AG10803 (cell line): ENCODE data around the gene CASZ1.

Experiments used
- DNase-seq: peaks from one replicate; pipeline ENCODE4 v3.0.0; 2010; ENCODE audit warnings: low read depth
- H3K4me3 ChIP-seq: 2 replicates; pipeline ENCODE4 v1.5.1; 2011; ENCODE audit warnings: mild to moderate bottlenecking, low read length, control low read depth
- CTCF ChIP-seq: conservative IDR thresholded peaks from 2 replicates; pipeline ENCODE4 v1.5.1; 2011; ENCODE audit warnings: mild to moderate bottlenecking, low read length, control low read depth, inconsistent platforms

The CASZ1 gene

DNA sequence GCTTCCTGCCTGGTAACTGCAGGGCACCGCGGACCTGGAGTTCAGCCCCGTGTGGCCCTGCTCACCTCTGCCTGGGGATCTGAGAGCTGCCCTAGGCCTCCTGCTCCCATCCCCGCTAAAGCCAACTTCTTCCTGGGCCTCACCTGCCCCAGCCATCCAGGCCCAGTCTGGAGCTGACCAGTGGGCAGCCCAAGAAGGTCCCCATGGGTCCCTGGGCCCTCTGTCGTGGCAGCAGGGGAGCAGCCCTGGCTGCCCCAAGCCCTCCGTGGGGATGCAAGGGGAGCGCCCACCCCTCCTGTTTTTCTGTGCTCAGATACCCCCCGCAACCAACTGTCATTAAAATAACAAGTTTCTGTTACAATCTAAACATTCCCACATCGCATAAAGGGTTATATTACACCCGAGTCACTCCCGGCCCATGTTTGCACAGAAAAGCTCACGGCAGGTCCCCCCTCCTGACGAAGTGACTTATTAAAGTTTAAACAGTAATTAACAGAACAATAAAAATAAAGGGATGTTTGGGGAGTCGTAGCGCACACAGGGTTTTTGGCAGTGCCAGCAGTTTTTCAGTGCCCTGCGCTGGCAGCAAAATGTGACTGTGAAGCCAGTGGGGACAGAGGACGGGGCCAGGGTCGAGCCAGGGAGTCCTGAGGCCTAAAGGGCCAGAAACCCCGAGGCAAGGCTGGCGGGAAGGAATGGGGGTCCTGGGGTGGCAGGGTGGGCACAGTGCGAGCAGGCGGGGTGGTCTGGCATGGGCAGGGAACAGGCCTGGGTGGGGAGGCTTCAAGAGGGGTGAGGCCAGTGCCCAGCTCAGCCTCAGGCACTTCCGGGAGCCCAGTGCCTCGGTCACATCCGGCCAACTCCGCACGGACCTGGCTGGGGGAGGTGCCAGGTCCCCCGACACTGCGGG lies 121.5 kb downstream of the CASZ1 start:
- no peak for TF ChIP-seq CTCF
- no peak for DNase-seq
- no peak overlapping the region for H3K4me3 ChIP-seq

DNA sequence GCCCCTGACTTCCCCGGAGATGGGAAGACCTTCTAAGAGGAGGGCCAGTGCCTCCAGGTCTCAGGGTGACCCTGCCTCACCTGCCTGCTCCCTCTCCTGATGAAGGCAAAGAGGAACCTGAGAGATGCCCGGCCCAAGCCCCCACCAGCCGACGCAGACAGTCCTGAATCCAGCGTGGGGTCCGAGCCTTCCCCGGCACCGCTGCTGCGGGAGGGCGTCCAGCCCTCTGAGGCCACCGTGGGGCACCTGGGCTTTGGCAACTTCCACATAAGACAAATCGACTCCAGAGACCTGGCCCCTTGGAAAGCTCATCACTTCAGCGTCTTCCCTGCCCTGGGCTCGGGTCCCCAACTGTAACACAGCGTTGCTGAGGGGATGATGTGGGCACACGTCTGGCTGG lies 122.2 kb downstream of the CASZ1 start:
- no peak overlapping the region for H3K4me3 ChIP-seq
- DNase-seq = no peak
- no peak for TF ChIP-seq CTCF

GRCh38 chr1:10673109-10673711 lies 123.2 kb downstream of the CASZ1 start:
- no peak for TF ChIP-seq CTCF
- DNase-seq = no peak
- H3K4me3 ChIP-seq = no peak overlapping the region

- DNase-seq = no peak
- no peak for TF ChIP-seq CTCF
- no peak overlapping the region for H3K4me3 ChIP-seq
These were observed 123.9 kb downstream of the CASZ1 start for GRCh38 chr1:10672343-10673050.

GRCh38 chr1:10671622-10672342 lies 124.7 kb downstream of the CASZ1 start:
- DNase-seq = no peak
- H3K4me3 ChIP-seq = no peak overlapping the region
- TF ChIP-seq CTCF = no peak

GRCh38 chr1:10671090-10671489 lies 125.4 kb downstream of the CASZ1 start:
- no peak for DNase-seq
- TF ChIP-seq CTCF = no peak
- no peak overlapping the region for H3K4me3 ChIP-seq
